H1 (cell line): ENCODE measurements around the gene SH3RF3. TPM values are rescaled to one million over a fixed set of nuclear protein-coding genes. Genes with fewer than 3 reads are reported as not detected.

Source experiments
- CTCF ChIA-PET: fragments of 300-600 bp; sonication (Branson Sonifier 250); formaldehyde crosslinking; loops from one replicate; lab custom pipeline; 2021; ENCODE audit not compliant: partially characterized antibody; lab: Charles Lee
- POLR2A ChIA-PET: fragments of 300-600 bp; sonication (Branson Sonifier 250); formaldehyde crosslinking; loops from one replicate; lab custom pipeline; 2021; ENCODE audit warnings: inconsistent platforms; ENCODE audit not compliant: partially characterized antibody; lab: Charles Lee
- DNase-seq, 2 experiments: peaks; one replicate each; pipeline versions ENCODE4 v3.0.0 to v3.0.0-alpha.2; 2010 to 2022; ENCODE audit warnings: low spot score in 2 of 2, low read depth in 1 of 2, mixed read lengths in 1 of 2
- FAIRE-seq: peaks from 2 replicates; lab custom pipeline; 2011; peaks lifted over from hg19 to GRCh38; lab: Jason Lieb, UNC
- H2AFZ ChIP-seq: 2 replicates; pipeline ENCODE4 v1.8.1; 2012; ENCODE audit warnings: low read length, inconsistent platforms
- H2AK5ac ChIP-seq: 2 replicates; pipeline ENCODE4 v1.6.1; 2013; ENCODE audit warnings: low read depth, low read length
- H2BK120ac ChIP-seq: replicated peaks from 2 replicates; pipeline ENCODE3; 2013; ENCODE audit warnings: low read depth, low read length, inconsistent platforms
- H2BK12ac ChIP-seq: 2 replicates; pipeline ENCODE4 v1.6.1; 2013; ENCODE audit warnings: low read depth, low read length
- H2BK15ac ChIP-seq: 2 replicates; pipeline ENCODE4 v1.6.1; 2013; ENCODE audit warnings: low read length
- H2BK20ac ChIP-seq: 2 replicates; pipeline ENCODE4 v1.6.1; 2013; ENCODE audit warnings: low read length
- H2BK5ac ChIP-seq: 2 replicates; pipeline ENCODE4 v1.6.1; 2013; ENCODE audit warnings: low read depth, low read length
- H3K14ac ChIP-seq: 2 replicates; pipeline ENCODE4 v1.6.1; 2013; ENCODE audit warnings: inconsistent platforms; ENCODE audit not compliant: insufficient read length
- H3K18ac ChIP-seq: 2 replicates; pipeline ENCODE4 v1.6.1; 2013; ENCODE audit warnings: low read length; ENCODE audit errors: extremely low read depth
- H3K23ac ChIP-seq: 2 replicates; pipeline ENCODE4 v1.6.1; 2013; ENCODE audit warnings: inconsistent platforms; ENCODE audit not compliant: insufficient read length
- H3K23me2 ChIP-seq: 2 replicates; pipeline ENCODE4 v1.6.1; 2013; ENCODE audit warnings: low read depth, low read length
- H3K27ac ChIP-seq: 2 replicates; pipeline ENCODE4 v1.6.1; 2011; ENCODE audit warnings: low read depth, low read length, inconsistent platforms
- H3K27me3 ChIP-seq, 4 experiments: replicated peaks in 1 of 4; 1 replicate in 1 of 4; 2 replicates in 3 of 4; pipeline versions ENCODE4 v1.6.1 to v1.8.1; 2011 to 2013; ENCODE audit warnings: low read length in 3 of 4, mild to moderate bottlenecking in 3 of 4, inconsistent platforms in 2 of 4, mixed read lengths in 2 of 4, moderate library complexity in 1 of 4; ENCODE audit not compliant: control insufficient read depth in 3 of 4, insufficient read depth in 3 of 4; ENCODE audit errors: extremely low read depth in 1 of 4
- H3K36me3 ChIP-seq, 4 experiments: 2 replicates each; pipeline versions ENCODE4 v1.6.1 to v1.8.1; 2011 to 2013; ENCODE audit warnings: mild to moderate bottlenecking in 4 of 4, low read length in 3 of 4, moderate library complexity in 2 of 4, control low read depth in 1 of 4, inconsistent platforms in 1 of 4; ENCODE audit not compliant: insufficient read depth in 4 of 4, control insufficient read depth in 2 of 4
- H3K4ac ChIP-seq: replicated peaks from 2 replicates; pipeline ENCODE3; 2013; ENCODE audit warnings: low read length, low read depth, mixed read lengths, inconsistent platforms; ENCODE audit not compliant: insufficient read length
- H3K4me1 ChIP-seq, 4 experiments: replicated peaks in 1 of 4; 1 replicate in 1 of 4; 2 replicates in 3 of 4; pipeline versions ENCODE4 v1.6.1 to v1.8.1; 2011 to 2013; ENCODE audit warnings: low read length in 3 of 4, inconsistent platforms in 2 of 4, mixed read lengths in 1 of 4; ENCODE audit not compliant: insufficient read depth in 4 of 4, control insufficient read depth in 3 of 4
- H3K4me2 ChIP-seq, 2 experiments: 2 replicates each; pipeline versions ENCODE4 v1.6.1 to v1.8.1; 2011 to 2013; ENCODE audit warnings: low read depth in 2 of 2, low read length in 2 of 2, control low read depth in 1 of 2, inconsistent platforms in 1 of 2, mild to moderate bottlenecking in 1 of 2; ENCODE audit not compliant: insufficient read depth in 1 of 2
- H3K4me3 ChIP-seq, 4 experiments: fragments of 200-600, 300-600 bp in 1 of 4; sonication (generic), shearing (Covaris generic), sonication (Bioruptor Twin) in 1 of 4; 2 replicates each; pipeline versions ENCODE4 v1.5.1 to v1.8.1; 2011 to 2016; ENCODE audit warnings: low read length in 4 of 4, low read depth in 3 of 4, control low read depth in 2 of 4, inconsistent platforms in 2 of 4, mild to moderate bottlenecking in 2 of 4, mixed read lengths in 1 of 4, moderate library complexity in 1 of 4; ENCODE audit not compliant: insufficient read depth in 2 of 4; ENCODE audit errors: extremely low read depth in 1 of 4
- H3K56ac ChIP-seq: replicated peaks from 2 replicates; pipeline ENCODE3; 2013; ENCODE audit warnings: low read depth, mild to moderate bottlenecking, mixed read lengths, low read length, inconsistent platforms; ENCODE audit not compliant: insufficient read length
- H3K79me1 ChIP-seq: 2 replicates; pipeline ENCODE4 v1.6.1; 2013; ENCODE audit warnings: low read depth, low read length, control low read depth
- H3K79me2 ChIP-seq, 2 experiments: 2 replicates each; pipeline versions ENCODE4 v1.6.1 to v1.8.1; 2012 to 2013; ENCODE audit warnings: low read length in 2 of 2, mild to moderate bottlenecking in 2 of 2, inconsistent platforms in 1 of 2; ENCODE audit not compliant: insufficient read depth in 2 of 2, control insufficient read depth in 1 of 2
- H3K9ac ChIP-seq, 4 experiments: replicated peaks in 1 of 4; 1 replicate in 1 of 4; 2 replicates in 3 of 4; pipeline versions ENCODE4 v1.6.1 to v1.8.1; 2011 to 2013; ENCODE audit warnings: low read depth in 3 of 4, low read length in 3 of 4, control low read depth in 2 of 4, mild to moderate bottlenecking in 2 of 4, moderate library complexity in 2 of 4, inconsistent platforms in 1 of 4; ENCODE audit errors: extremely low read depth in 1 of 4
- H3K9me3 ChIP-seq, 2 experiments: 2 replicates each; pipeline versions ENCODE4 v1.6.1 to v1.8.1; 2012 to 2013; ENCODE audit warnings: mild to moderate bottlenecking in 2 of 2, moderate library complexity in 2 of 2, control low read depth in 1 of 2, inconsistent platforms in 1 of 2, low read depth in 1 of 2, low read length in 1 of 2, mixed read lengths in 1 of 2; ENCODE audit not compliant: insufficient read depth in 2 of 2
- H4K20me1 ChIP-seq, 2 experiments: replicated peaks in 1 of 2; 2 replicates each; pipeline versions ENCODE3 to v1.8.1; 2011 to 2013; ENCODE audit warnings: inconsistent platforms in 2 of 2, low read length in 2 of 2, mild to moderate bottlenecking in 1 of 2; ENCODE audit not compliant: insufficient read depth in 2 of 2, control insufficient read depth in 1 of 2
- H4K5ac ChIP-seq: 2 replicates; pipeline ENCODE4 v1.6.1; 2013; ENCODE audit warnings: low read length, low read depth, mixed read lengths, inconsistent platforms; ENCODE audit not compliant: insufficient read length
- H4K8ac ChIP-seq: 2 replicates; pipeline ENCODE4 v1.8.0; 2013; ENCODE audit warnings: mild to moderate bottlenecking, moderate library complexity, low read length, inconsistent platforms; ENCODE audit not compliant: insufficient read depth; ENCODE audit errors: extremely low read depth
- H4K91ac ChIP-seq: replicated peaks from 2 replicates; pipeline ENCODE3; 2013; ENCODE audit warnings: low read length, mixed read lengths, inconsistent platforms; ENCODE audit not compliant: insufficient read length
- BCL11A ChIP-seq, 2 experiments: IDR thresholded peaks; one replicate each; pipeline ENCODE4 v1.6.1; 2011; ENCODE audit warnings: low read depth in 2 of 2, low read length in 2 of 2, mild to moderate bottlenecking in 2 of 2
- BRCA1 ChIP-seq: IDR thresholded peaks from 2 replicates; pipeline ENCODE4 v1.6.1; 2012; ENCODE audit warnings: low read depth, low read length, improper control_type of control experiment
- CBX5 ChIP-seq: fragments of 300-800, 300-1000 bp; sonication (generic); IDR thresholded peaks from 2 replicates; pipeline ENCODE4 v1.7.1; 2016; ENCODE audit warnings: antibody characterized with exemption, low read length, low read depth
- CHD1 ChIP-seq: IDR thresholded peaks from 2 replicates; pipeline ENCODE4 v1.6.1; 2012; ENCODE audit warnings: low read depth, low read length, improper control_type of control experiment
- CHD2 ChIP-seq: IDR thresholded peaks from 2 replicates; pipeline ENCODE4 v1.6.1; 2012; ENCODE audit warnings: low read length, improper control_type of control experiment
- CTBP2 ChIP-seq: IDR thresholded peaks from 2 replicates; pipeline ENCODE4 v1.7.0; 2011; ENCODE audit warnings: borderline replicate concordance, mild to moderate bottlenecking, moderate library complexity, mixed read lengths, low read length; ENCODE audit not compliant: insufficient read depth, insufficient read length
- EGR1 ChIP-seq: IDR thresholded peaks from 2 replicates; pipeline ENCODE4 v1.6.1; 2011; ENCODE audit warnings: low read depth, low read length, borderline replicate concordance
- GABPA ChIP-seq: IDR thresholded peaks from 2 replicates; pipeline ENCODE4 v1.6.1; 2011; ENCODE audit warnings: mild to moderate bottlenecking, low read length, moderate library complexity, borderline replicate concordance; ENCODE audit not compliant: insufficient read depth
- GTF2F1 ChIP-seq: IDR thresholded peaks from 2 replicates; pipeline ENCODE4 v1.6.1; 2012; ENCODE audit warnings: low read depth, low read length, improper control_type of control experiment, borderline replicate concordance
- KDM5A ChIP-seq: fragments of 200-600 bp; IDR thresholded peaks from 2 replicates; pipeline ENCODE4 v1.7.1; 2012; ENCODE audit warnings: mild to moderate bottlenecking, low read length, inconsistent platforms, mixed read lengths
- SIN3A ChIP-seq, 2 experiments: IDR thresholded peaks in 1 of 2; conservative IDR thresholded peaks in 1 of 2; 2 replicates each; pipeline ENCODE4 v1.6.1; 2011 to 2012; ENCODE audit warnings: low read length in 2 of 2, improper control_type of control experiment in 1 of 2, low read depth in 1 of 2, mild to moderate bottlenecking in 1 of 2
- TAF1 ChIP-seq: IDR thresholded peaks from 2 replicates; pipeline ENCODE4 v1.6.1; 2011; ENCODE audit warnings: mild to moderate bottlenecking, low read depth, low read length
- TBP ChIP-seq: IDR thresholded peaks from 2 replicates; pipeline ENCODE4 v1.6.1; 2011; ENCODE audit warnings: low read depth, low read length, improper control_type of control experiment
- WGBS, 2 experiments: shearing (Covaris generic) in 1 of 2; methylation state at CpG; one replicate each; pipeline versions ENCODE4 v1.1.6 to v1.1.7; 2013 to 2015; ENCODE audit warnings: low lambda C conversion rate in 2 of 2, mixed read lengths in 2 of 2, inconsistent platforms in 1 of 2, low coverage in 1 of 2, missing lambda C conversion rate in 1 of 2; ENCODE audit not compliant: insufficient replicate concordance in 2 of 2, insufficient coverage in 1 of 2, insufficient read length in 1 of 2; ENCODE audit errors: extremely low coverage in 1 of 2, missing lambda C conversion rate in 1 of 2; 5-methylcytosine and 5-hydroxymethylcytosine counted together
- polyA plus RNA-seq, 7 experiments: library from polyadenylated mRNA; depleted of rRNA in 3 of 7; stranded (reverse) in 5 of 7; unstranded in 2 of 7; fragments of >200 nt in 5 of 7; fragments of 200-250 nt in 2 of 7; gene quantifications; 1 replicate in 5 of 7; 2 replicates in 1 of 7; 4 replicates in 1 of 7; pipeline versions ENCODE4 v1.2.1 to v1.2.3, GENCODE V29; 2011 to 2013; ENCODE audit warnings: missing spikeins in 2 of 7, mixed read lengths in 2 of 7
- total RNA-seq: library from RNA; stranded (reverse); fragmentation: NEBNext Ultra II Directional; extraction: Animal tissue kit (Norgen Biotek cat#: 25700); gene quantifications from 2 replicates; pipeline ENCODE4 v1.2.1, GENCODE V29; 2021
- TF ChIP-seq, protein P1 (sequence below): IDR thresholded peaks from 2 replicates; pipeline ENCODE4 v1.6.1; 2011; ENCODE audit warnings: low read depth, mild to moderate bottlenecking, low read length; ENCODE audit not compliant: insufficient read depth

The SH3RF3 gene
- total and polyA plus RNA-seq, 2 of the 8 experiments (the other 6 are each of a cell fraction or from before 2014, with no cell fraction given) = 0.11 to 0.65 TPM

DNA sequence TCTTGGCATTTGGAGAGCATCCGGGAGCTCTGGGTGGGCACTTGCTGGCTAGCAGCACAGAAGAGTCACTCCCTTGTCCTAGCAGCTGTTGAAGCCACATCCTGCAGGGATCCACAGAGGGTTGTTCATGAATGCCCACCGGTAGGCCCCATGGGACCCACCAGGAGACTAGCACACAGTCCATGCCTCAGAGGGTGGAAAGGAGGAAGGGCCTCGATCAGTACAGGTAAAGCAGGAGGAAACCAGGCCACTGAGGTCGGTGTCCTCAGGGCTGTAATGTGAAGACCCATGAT lies 279.0 kb downstream of the SH3RF3 start:
- no peak for FAIRE-seq
- no peak for TF ChIP-seq BRCA1
- no peak for TF ChIP-seq CTBP2
- TF ChIP-seq EGR1 = no peak
- no peak for TF ChIP-seq GTF2F1
- TF ChIP-seq, protein P1, sequence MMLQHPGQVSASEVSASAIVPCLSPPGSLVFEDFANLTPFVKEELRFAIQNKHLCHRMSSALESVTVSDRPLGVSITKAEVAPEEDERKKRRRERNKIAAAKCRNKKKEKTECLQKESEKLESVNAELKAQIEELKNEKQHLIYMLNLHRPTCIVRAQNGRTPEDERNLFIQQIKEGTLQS = no peak
- TF ChIP-seq KDM5A = no peak
- no peak for TF ChIP-seq TAF1
- no peak for TF ChIP-seq SIN3A (conservative IDR thresholded peaks at IDR 0.05 in 1 of 2, IDR thresholded peaks at IDR 0.05 in 1 of 2; ENCODE audit: low read depth in 1 of 2, low read length in 2 of 2)
- TF ChIP-seq GABPA = no peak
- TF ChIP-seq CBX5 = no peak
- TF ChIP-seq TBP = no peak
- no peak for TF ChIP-seq CHD1
- TF ChIP-seq BCL11A (IDR thresholded peaks at IDR 0.05; ENCODE audit: low read depth in 2 of 2, low read length in 2 of 2) = no peak
- no peak for TF ChIP-seq CHD2

More for the DNA sequence above, 279.0 kb downstream of the SH3RF3 start:
- Histone ChIP-seq H2AFZ (no peak overlapping the region), H3K27ac (no peak overlapping the region), H3K36me3 (no peaks in the 10 kb centered on the region), H3K4ac (no peak overlapping the region), H4K8ac (no peak overlapping the region), H2AK5ac (no peak overlapping the region), H3K9me3 (no peaks in the 10 kb centered on the region), H4K91ac (peak overlapping the region; percentile 8), H2BK5ac (no peak overlapping the region), H4K5ac (no peak overlapping the region), H3K4me2 (no peak overlapping the region), H2BK120ac (no peak overlapping the region), H3K4me3 (no peak overlapping the region), H3K27me3 (no peaks in the 10 kb centered on the region), H3K14ac (no peak overlapping the region), H2BK15ac (no peak overlapping the region), H3K23ac (no peak overlapping the region), H3K4me1 (peaks cover 0 to 11% (median 7%) of the 10 kb centered on the region in 4 experiments; a peak in 5 of 7 replicates), H3K79me2 (no peaks in the 10 kb centered on the region), H2BK12ac (no peak overlapping the region), H3K56ac (no peak overlapping the region), H4K20me1 (no peaks in the 10 kb centered on the region), H3K79me1 (no peaks in the 10 kb centered on the region), H2BK20ac (no peak overlapping the region), H3K23me2 (no peaks in the 10 kb centered on the region; the same call in 1 of the 2 replicates), H3K18ac (no peak overlapping the region), H3K9ac (no peak overlapping the region)
- ChIA-PET POLR2A (no interaction called here), CTCF (interaction anchor here (0.6 to 2.0 kb wide), 11 partner anchors 11 to 138 kb away, joined by 3 to 7 read pairs (median 5); no protein-coding TSS in a partner anchor)
- DNase-seq = no peak
- 92% methylated on average over 4 of the region's 4 CpGs; no CpG with 5 or more reads in 1 of the 2 experiments for WGBS, 2 experiments
